GM18909 (cell line): ENCODE measurements around the gene ST8SIA5.

Experiments used
- ATAC-seq: cut with Tn5 transposase; IDR thresholded peaks from one replicate; pipeline ENCODE4 v1.9.1; 2021; ENCODE audit warnings: mild to moderate bottlenecking; ENCODE audit not compliant: unreplicated experiment, poor library complexity

The ST8SIA5 gene

GRCh38 chr18:46677611-46678010 lies 79.2 kb downstream of the ST8SIA5 start:
- no peak for ATAC-seq

GRCh38 chr18:46676182-46676835 lies 80.5 kb downstream of the ST8SIA5 start:
- ATAC-seq: no peak

GRCh38 chr18:46675112-46675511 lies 81.7 kb downstream of the ST8SIA5 start:
- ATAC-seq: no peak

GRCh38 chr18:46672062-46672970 lies 84.5 kb downstream of the ST8SIA5 start:
- no peak for ATAC-seq

GRCh38 chr18:46668694-46669093 lies 88.2 kb downstream of the ST8SIA5 start:
- no peak for ATAC-seq

- no peak for ATAC-seq
Measured at GRCh38 chr18:46668135-46668534, 88.7 kb downstream of the ST8SIA5 start.

- ATAC-seq: no peak
Measured at GRCh38 chr18:46663539-46663938, 93.3 kb downstream of the ST8SIA5 start.

GRCh38 chr18:46660957-46661749 lies 95.7 kb downstream of the ST8SIA5 start:
- ATAC-seq: no peak

- no peak for ATAC-seq
Measured at GRCh38 chr18:46659484-46659883, 97.4 kb downstream of the ST8SIA5 start.

GRCh38 chr18:46657115-46657955 lies 99.5 kb downstream of the ST8SIA5 start, which contains the start of gene LOXHD1:
Gene LOXHD1 (minus strand): TSS chr18:46657220. CDS start chr18:46657033, 187 bp downstream.
- no peak for ATAC-seq

- ATAC-seq: no peak
Measured at GRCh38 chr18:46656326-46657114, 100.3 kb downstream of the ST8SIA5 start.

GRCh38 chr18:46652372-46652771 lies 104.5 kb downstream of the ST8SIA5 start:
- ATAC-seq: no peak

GRCh38 chr18:46650681-46651080 lies 106.2 kb downstream of the ST8SIA5 start:
- no peak for ATAC-seq

- no peak for ATAC-seq
Measured at GRCh38 chr18:46649071-46649862, 107.6 kb downstream of the ST8SIA5 start.

GRCh38 chr18:46646468-46646867 lies 110.4 kb downstream of the ST8SIA5 start:
- no peak for ATAC-seq

GRCh38 chr18:46642561-46642960 lies 114.3 kb downstream of the ST8SIA5 start:
- ATAC-seq: no peak

- ATAC-seq: no peak
Measured at GRCh38 chr18:46641917-46642316, 114.9 kb downstream of the ST8SIA5 start.

- no peak for ATAC-seq
Measured at GRCh38 chr18:46639386-46639785, 117.5 kb downstream of the ST8SIA5 start.
